Neural progenitor cell (in vitro differentiated cells): Measurements from ENCODE around the gene DAPK3. TPM values are rescaled to one million over a fixed set of nuclear protein-coding genes. Genes with fewer than 3 reads are reported as not detected.
A peak's percentile ranks its signal among the peaks of the same experiment; 100 is the strongest.

Experiments
- DNase-seq: peaks from one replicate; pipeline ENCODE4 v3.0.0-alpha.2; 2016; ENCODE audit warnings: low spot score
- H2AFZ ChIP-seq: fragments of 200-600 bp; sonication (generic); replicated peaks from 2 replicates; pipeline ENCODE4 v1.6.1; 2016; ENCODE audit warnings: antibody characterized with exemption
- H3F3A ChIP-seq: fragments of 200-600 bp; sonication (generic); 2 replicates; pipeline ENCODE4 v1.6.1; 2016; ENCODE audit warnings: antibody characterized with exemption, low read depth
- H3K27ac ChIP-seq: fragments of 200-600 bp; sonication (generic); 2 replicates; pipeline ENCODE4 v1.5.1; 2016; ENCODE audit warnings: mild to moderate bottlenecking
- H3K27me3 ChIP-seq: fragments of 200-600 bp; sonication (generic); 2 replicates; pipeline ENCODE4 v1.6.1; 2016; ENCODE audit warnings: mild to moderate bottlenecking, moderate library complexity
- H3K36me3 ChIP-seq: fragments of 200-600 bp; sonication (generic); 2 replicates; pipeline ENCODE4 v1.5.1; 2016
- H3K4me1 ChIP-seq: fragments of 200-600 bp; sonication (generic); 2 replicates; pipeline ENCODE4 v1.6.1; 2016; ENCODE audit warnings: mixed run types
- H3K4me2 ChIP-seq: fragments of 200-600 bp; sonication (generic); 2 replicates; pipeline ENCODE4 v1.6.1; 2016
- H3K4me3 ChIP-seq: fragments of 200-600 bp; sonication (generic); 2 replicates; pipeline ENCODE4 v1.5.1; 2016
- H3K79me2 ChIP-seq: fragments of 200-600 bp; sonication (generic); 2 replicates; pipeline ENCODE4 v1.6.1; 2016; ENCODE audit warnings: low read depth
- H3K9ac ChIP-seq: fragments of 200-600 bp; sonication (generic); 2 replicates; pipeline ENCODE4 v1.6.1; 2016
- H3K9me3 ChIP-seq: fragments of 200-600 bp; sonication (generic); 2 replicates; pipeline ENCODE4 v1.5.1; 2016; ENCODE audit warnings: low read depth
- H4K20me1 ChIP-seq: fragments of 200-600 bp; sonication (generic); 2 replicates; pipeline ENCODE4 v1.6.1; 2016; ENCODE audit warnings: low read depth
- H3K27ac Mint-ChIP-seq: 3 replicates; pipeline ENCODE4 v1.8.0; 2021; ENCODE audit warnings: mixed read lengths
- H3K27me3 Mint-ChIP-seq: 2 replicates; pipeline ENCODE4 v1.8.0; 2022; ENCODE audit warnings: low read depth, mild to moderate bottlenecking, inconsistent platforms, moderate library complexity, mixed read lengths; ENCODE audit not compliant: insufficient read depth
- H3K36me3 Mint-ChIP-seq: 3 replicates; pipeline ENCODE4 v1.8.0; 2021; ENCODE audit warnings: mixed read lengths
- H3K4me1 Mint-ChIP-seq: 3 replicates; pipeline ENCODE4 v1.8.0; 2021; ENCODE audit warnings: mixed read lengths
- H3K4me3 Mint-ChIP-seq: 3 replicates; pipeline ENCODE4 v1.8.0; 2021; ENCODE audit warnings: mild to moderate bottlenecking, moderate library complexity, mixed read lengths
- H3K9me3 Mint-ChIP-seq: 3 replicates; pipeline ENCODE4 v1.8.0; 2020; ENCODE audit warnings: mixed read lengths
- CTCF ChIP-seq: fragments of 200-600 bp; sonication (generic); IDR thresholded peaks from 2 replicates; pipeline ENCODE4 v1.5.1; 2017; ENCODE audit warnings: antibody characterized with exemption, mild to moderate bottlenecking
- EZH2 ChIP-seq: fragments of 200-600 bp; sonication (generic); IDR thresholded peaks from 2 replicates; pipeline ENCODE4 v1.6.1; 2017; ENCODE audit warnings: antibody characterized with exemption, mild to moderate bottlenecking, moderate library complexity
- EZH2phosphoT487 ChIP-seq: fragments of 200-600 bp; sonication (generic); IDR thresholded peaks from 2 replicates; pipeline ENCODE4 v1.6.1; 2017; ENCODE audit warnings: antibody characterized with exemption
- total RNA-seq: library from RNA; depleted of rRNA; stranded (reverse); fragments of >200 nt; gene quantifications from 2 replicates; pipeline ENCODE4 v1.2.3, GENCODE V29; 2015; ENCODE audit warnings: low replicate concordance

DAPK3 gene
- total RNA-seq, 1 donor from 2014 or later, result 33.7 TPM

- H3K79me2 ChIP-seq, result peaks cover 87% of the 10 kb centered on the region
Measured at GRCh38 chr19:4015705-4016402, 45.0 kb upstream of the DAPK3 start.

GRCh38 chr19:4014541-4015491 is 43.9 kb upstream of the DAPK3 start:
- Mint-ChIP-seq H3K27me3 (peaks cover 5% of the 10 kb centered on the region), H3K36me3 (peaks cover 4% of the 10 kb centered on the region), H3K27ac (no peak overlapping the region), H3K4me1 (peaks cover 5% of the 10 kb centered on the region), H3K4me3 (no peak overlapping the region), H3K9me3 (no peaks in the 10 kb centered on the region)
- Histone ChIP-seq H3K9ac (no peak overlapping the region), H3K27ac (no peak overlapping the region), H3K4me3 (no peak overlapping the region), H3K4me2 (no peak overlapping the region), H3K4me1 (no peaks in the 10 kb centered on the region), H3K27me3 (no peaks in the 10 kb centered on the region), H3F3A (no peaks in the 10 kb centered on the region), H3K79me2 (peaks cover 88% of the 10 kb centered on the region), H3K36me3 (no peaks in the 10 kb centered on the region), H2AFZ (no peak overlapping the region), H3K9me3 (no peaks in the 10 kb centered on the region), H4K20me1 (peaks cover 81% of the 10 kb centered on the region)
- TF ChIP-seq CTCF (no peak), EZH2phosphoT487 (no peak), EZH2 (no peak)
- DNase-seq, result peak; percentile 10

More at GRCh38 chr19:4015705-4016402, 45.0 kb upstream of the DAPK3 start:
- no peak overlapping the region for H3K4me2 ChIP-seq
- no peaks in the 10 kb centered on the region for H3K9me3 ChIP-seq
- H3K4me3 ChIP-seq, result no peak overlapping the region
- Mint-ChIP-seq H3K9me3 (no peaks in the 10 kb centered on the region), H3K4me3 (no peak overlapping the region), H3K27me3 (peaks cover 5% of the 10 kb centered on the region), H3K36me3 (peaks cover 4% of the 10 kb centered on the region), H3K27ac (no peak overlapping the region), H3K4me1 (peaks cover 2% of the 10 kb centered on the region)
- no peak for DNase-seq
- H3F3A ChIP-seq, result no peaks in the 10 kb centered on the region
- no peak overlapping the region for H3K27ac ChIP-seq
- no peaks in the 10 kb centered on the region for H3K36me3 ChIP-seq
- no peaks in the 10 kb centered on the region for H3K27me3 ChIP-seq
- no peaks in the 10 kb centered on the region for H3K4me1 ChIP-seq
- no peak overlapping the region for H2AFZ ChIP-seq
- TF ChIP-seq EZH2phosphoT487, result no peak
- TF ChIP-seq CTCF, result no peak
- no peak for TF ChIP-seq EZH2
- no peak overlapping the region for H3K9ac ChIP-seq
- H4K20me1 ChIP-seq, result peaks cover 77% of the 10 kb centered on the region

- no peaks in the 10 kb centered on the region for H3F3A ChIP-seq
- peaks cover 7% of the 10 kb centered on the region for H3K4me1 ChIP-seq
- H3K9me3 ChIP-seq, result no peaks in the 10 kb centered on the region
- no peaks in the 10 kb centered on the region for H3K36me3 ChIP-seq
- TF ChIP-seq EZH2phosphoT487, result no peak
- no peak for TF ChIP-seq CTCF
- no peak for TF ChIP-seq EZH2
- peaks cover 5% of the 10 kb centered on the region for H3K27me3 Mint-ChIP-seq
- H2AFZ ChIP-seq, result no peak overlapping the region
- H3K9me3 Mint-ChIP-seq, result no peaks in the 10 kb centered on the region
- no peak overlapping the region for H3K4me3 Mint-ChIP-seq
- no peak overlapping the region for H3K9ac ChIP-seq
- H3K4me2 ChIP-seq, result no peak overlapping the region
- peaks cover 83% of the 10 kb centered on the region for H4K20me1 ChIP-seq
- peaks cover 90% of the 10 kb centered on the region for H3K79me2 ChIP-seq
- DNase-seq, result no peak
- no peak overlapping the region for H3K27ac Mint-ChIP-seq
- peaks cover 4% of the 10 kb centered on the region for H3K36me3 Mint-ChIP-seq
- H3K27me3 ChIP-seq, result no peaks in the 10 kb centered on the region
- H3K27ac ChIP-seq, result no peak overlapping the region
- no peak overlapping the region for H3K4me3 ChIP-seq
- H3K4me1 Mint-ChIP-seq, result peaks cover 13% of the 10 kb centered on the region
Measured at GRCh38 chr19:4013886-4014540, 43.1 kb upstream of the DAPK3 start.
